ENCODE data around the gene MICALL1. TPM values are rescaled to one million over a fixed set of nuclear protein-coding genes. Genes with fewer than 3 reads are reported as not detected.

Gene MICALL1
- total and polyA plus RNA-seq, 2 of the 13 experiments (the other 11 are each of a cell fraction or from before 2014, with no cell fraction given), result 7.6 to 10.6 TPM

DNA sequence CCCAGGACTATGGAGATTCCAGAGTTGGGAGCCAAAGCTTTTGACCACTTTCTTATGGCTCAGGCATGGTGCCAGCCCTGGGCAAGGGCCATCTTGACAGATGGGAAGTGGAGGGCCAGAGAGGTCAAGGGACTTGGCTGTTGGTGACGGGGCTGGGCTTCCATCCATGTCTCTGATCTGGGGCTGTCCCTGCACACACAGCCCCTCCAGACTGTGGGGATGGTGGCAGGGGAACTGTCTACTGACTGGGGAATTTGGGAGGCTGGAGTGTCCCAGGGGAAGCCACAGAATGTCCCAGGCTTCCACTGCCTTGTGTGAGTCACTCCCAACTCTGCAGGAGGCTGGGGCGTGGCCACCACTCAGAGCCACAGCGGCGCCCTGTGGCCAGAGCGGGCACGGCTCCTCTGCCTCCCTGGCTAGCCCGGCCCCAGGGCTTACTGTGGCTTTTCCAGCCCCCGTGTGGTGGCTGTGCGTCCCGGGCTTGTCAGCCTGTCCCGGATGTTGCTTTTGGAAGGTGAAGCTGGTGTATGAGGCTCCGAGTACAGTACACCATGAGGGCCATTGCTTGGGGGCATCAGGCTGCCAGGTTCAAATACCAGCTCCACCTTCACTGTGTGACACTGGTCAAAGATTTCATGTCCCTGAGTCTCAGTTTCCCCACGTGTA, 27.7 kb downstream of the MICALL1 start (continued):
- TF ChIP-seq, protein P1, sequence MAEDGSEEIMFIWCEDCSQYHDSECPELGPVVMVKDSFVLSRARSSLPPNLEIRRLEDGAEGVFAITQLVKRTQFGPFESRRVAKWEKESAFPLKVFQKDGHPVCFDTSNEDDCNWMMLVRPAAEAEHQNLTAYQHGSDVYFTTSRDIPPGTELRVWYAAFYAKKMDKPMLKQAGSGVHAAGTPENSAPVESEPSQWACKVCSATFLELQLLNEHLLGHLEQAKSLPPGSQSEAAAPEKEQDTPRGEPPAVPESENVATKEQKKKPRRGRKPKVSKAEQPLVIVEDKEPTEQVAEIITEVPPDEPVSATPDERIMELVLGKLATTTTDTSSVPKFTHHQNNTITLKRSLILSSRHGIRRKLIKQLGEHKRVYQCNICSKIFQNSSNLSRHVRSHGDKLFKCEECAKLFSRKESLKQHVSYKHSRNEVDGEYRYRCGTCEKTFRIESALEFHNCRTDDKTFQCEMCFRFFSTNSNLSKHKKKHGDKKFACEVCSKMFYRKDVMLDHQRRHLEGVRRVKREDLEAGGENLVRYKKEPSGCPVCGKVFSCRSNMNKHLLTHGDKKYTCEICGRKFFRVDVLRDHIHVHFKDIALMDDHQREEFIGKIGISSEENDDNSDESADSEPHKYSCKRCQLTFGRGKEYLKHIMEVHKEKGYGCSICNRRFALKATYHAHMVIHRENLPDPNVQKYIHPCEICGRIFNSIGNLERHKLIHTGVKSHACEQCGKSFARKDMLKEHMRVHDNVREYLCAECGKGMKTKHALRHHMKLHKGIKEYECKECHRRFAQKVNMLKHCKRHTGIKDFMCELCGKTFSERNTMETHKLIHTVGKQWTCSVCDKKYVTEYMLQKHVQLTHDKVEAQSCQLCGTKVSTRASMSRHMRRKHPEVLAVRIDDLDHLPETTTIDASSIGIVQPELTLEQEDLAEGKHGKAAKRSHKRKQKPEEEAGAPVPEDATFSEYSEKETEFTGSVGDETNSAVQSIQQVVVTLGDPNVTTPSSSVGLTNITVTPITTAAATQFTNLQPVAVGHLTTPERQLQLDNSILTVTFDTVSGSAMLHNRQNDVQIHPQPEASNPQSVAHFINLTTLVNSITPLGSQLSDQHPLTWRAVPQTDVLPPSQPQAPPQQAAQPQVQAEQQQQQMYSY (CRISPR knock-in tag; IDR thresholded peaks at IDR 0.05), result no peak
- TF ChIP-seq NFYC (CRISPR knock-in tag; IDR thresholded peaks at IDR 0.05) (peak; percentile 31; the same call in 1 of the 2 replicates), GATA4 (IDR thresholded peaks at IDR 0.05; ENCODE audit: borderline replicate concordance, low read depth) (no peak), BCL6 (CRISPR knock-in tag; IDR thresholded peaks at IDR 0.05) (peak; percentile 57; the same call in 1 of the 2 replicates), ZNF446 (CRISPR knock-in tag; IDR thresholded peaks at IDR 0.05) (no peak), ZNF441 (CRISPR knock-in tag; IDR thresholded peaks at IDR 0.05; ENCODE audit: borderline replicate concordance) (no peak), RXRB (CRISPR knock-in tag; IDR thresholded peaks at IDR 0.05; ENCODE audit: borderline replicate concordance) (peak; percentile 50; the same call in 1 of the 2 replicates), RFXANK (CRISPR knock-in tag; IDR thresholded peaks at IDR 0.05) (no peak), RARG (CRISPR knock-in tag; IDR thresholded peaks at IDR 0.05; ENCODE audit: low read depth) (no peak), ZNF619 (CRISPR knock-in tag; IDR thresholded peaks at IDR 0.05) (peak; percentile 85; the same call in 1 of the 2 replicates)
- TF ChIP-seq, protein P2, sequence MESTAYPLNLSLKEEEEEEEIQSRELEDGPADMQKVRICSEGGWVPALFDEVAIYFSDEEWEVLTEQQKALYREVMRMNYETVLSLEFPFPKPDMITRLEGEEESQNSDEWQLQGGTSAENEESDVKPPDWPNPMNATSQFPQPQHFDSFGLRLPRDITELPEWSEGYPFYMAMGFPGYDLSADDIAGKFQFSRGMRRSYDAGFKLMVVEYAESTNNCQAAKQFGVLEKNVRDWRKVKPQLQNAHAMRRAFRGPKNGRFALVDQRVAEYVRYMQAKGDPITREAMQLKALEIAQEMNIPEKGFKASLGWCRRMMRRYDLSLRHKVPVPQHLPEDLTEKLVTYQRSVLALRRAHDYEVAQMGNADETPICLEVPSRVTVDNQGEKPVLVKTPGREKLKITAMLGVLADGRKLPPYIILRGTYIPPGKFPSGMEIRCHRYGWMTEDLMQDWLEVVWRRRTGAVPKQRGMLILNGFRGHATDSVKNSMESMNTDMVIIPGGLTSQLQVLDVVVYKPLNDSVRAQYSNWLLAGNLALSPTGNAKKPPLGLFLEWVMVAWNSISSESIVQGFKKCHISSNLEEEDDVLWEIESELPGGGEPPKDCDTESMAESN (CRISPR knock-in tag; conservative IDR thresholded peaks at IDR 0.05), result peak; percentile 71; the same call in 1 of the 2 replicates
- TF ChIP-seq, protein P3, sequence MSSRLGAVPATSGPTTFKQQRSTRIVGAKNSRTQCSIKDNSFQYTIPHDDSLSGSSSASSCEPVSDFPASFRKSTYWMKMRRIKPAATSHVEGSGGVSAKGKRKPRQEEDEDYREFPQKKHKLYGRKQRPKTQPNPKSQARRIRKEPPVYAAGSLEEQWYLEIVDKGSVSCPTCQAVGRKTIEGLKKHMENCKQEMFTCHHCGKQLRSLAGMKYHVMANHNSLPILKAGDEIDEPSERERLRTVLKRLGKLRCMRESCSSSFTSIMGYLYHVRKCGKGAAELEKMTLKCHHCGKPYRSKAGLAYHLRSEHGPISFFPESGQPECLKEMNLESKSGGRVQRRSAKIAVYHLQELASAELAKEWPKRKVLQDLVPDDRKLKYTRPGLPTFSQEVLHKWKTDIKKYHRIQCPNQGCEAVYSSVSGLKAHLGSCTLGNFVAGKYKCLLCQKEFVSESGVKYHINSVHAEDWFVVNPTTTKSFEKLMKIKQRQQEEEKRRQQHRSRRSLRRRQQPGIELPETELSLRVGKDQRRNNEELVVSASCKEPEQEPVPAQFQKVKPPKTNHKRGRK (CRISPR knock-in tag; IDR thresholded peaks at IDR 0.05), result no peak
- TF ChIP-seq, protein P4, sequence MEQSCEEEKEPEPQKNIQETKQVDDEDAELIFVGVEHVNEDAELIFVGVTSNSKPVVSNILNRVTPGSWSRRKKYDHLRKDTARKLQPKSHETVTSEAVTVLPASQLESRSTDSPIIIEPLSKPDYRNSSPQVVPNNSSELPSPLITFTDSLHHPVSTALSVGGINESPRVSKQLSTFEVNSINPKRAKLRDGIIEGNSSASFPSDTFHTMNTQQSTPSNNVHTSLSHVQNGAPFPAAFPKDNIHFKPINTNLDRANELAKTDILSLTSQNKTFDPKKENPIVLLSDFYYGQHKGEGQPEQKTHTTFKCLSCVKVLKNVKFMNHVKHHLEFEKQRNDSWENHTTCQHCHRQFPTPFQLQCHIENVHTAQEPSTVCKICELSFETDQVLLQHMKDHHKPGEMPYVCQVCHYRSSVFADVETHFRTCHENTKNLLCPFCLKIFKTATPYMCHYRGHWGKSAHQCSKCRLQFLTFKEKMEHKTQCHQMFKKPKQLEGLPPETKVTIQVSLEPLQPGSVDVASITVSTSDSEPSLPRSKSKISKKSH (CRISPR knock-in tag; IDR thresholded peaks at IDR 0.05; ENCODE audit: borderline replicate concordance), result no peak; the same call in 1 of the 2 replicates
- TF ChIP-seq, protein P5, sequence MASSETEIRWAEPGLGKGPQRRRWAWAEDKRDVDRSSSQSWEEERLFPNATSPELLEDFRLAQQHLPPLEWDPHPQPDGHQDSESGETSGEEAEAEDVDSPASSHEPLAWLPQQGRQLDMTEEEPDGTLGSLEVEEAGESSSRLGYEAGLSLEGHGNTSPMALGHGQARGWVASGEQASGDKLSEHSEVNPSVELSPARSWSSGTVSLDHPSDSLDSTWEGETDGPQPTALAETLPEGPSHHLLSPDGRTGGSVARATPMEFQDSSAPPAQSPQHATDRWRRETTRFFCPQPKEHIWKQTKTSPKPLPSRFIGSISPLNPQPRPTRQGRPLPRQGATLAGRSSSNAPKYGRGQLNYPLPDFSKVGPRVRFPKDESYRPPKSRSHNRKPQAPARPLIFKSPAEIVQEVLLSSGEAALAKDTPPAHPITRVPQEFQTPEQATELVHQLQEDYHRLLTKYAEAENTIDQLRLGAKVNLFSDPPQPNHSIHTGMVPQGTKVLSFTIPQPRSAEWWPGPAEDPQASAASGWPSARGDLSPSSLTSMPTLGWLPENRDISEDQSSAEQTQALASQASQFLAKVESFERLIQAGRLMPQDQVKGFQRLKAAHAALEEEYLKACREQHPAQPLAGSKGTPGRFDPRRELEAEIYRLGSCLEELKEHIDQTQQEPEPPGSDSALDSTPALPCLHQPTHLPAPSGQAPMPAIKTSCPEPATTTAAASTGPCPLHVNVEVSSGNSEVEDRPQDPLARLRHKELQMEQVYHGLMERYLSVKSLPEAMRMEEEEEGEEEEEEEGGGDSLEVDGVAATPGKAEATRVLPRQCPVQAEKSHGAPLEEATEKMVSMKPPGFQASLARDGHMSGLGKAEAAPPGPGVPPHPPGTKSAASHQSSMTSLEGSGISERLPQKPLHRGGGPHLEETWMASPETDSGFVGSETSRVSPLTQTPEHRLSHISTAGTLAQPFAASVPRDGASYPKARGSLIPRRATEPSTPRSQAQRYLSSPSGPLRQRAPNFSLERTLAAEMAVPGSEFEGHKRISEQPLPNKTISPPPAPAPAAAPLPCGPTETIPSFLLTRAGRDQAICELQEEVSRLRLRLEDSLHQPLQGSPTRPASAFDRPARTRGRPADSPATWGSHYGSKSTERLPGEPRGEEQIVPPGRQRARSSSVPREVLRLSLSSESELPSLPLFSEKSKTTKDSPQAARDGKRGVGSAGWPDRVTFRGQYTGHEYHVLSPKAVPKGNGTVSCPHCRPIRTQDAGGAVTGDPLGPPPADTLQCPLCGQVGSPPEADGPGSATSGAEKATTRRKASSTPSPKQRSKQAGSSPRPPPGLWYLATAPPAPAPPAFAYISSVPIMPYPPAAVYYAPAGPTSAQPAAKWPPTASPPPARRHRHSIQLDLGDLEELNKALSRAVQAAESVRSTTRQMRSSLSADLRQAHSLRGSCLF (CRISPR knock-in tag; IDR thresholded peaks at IDR 0.05; ENCODE audit: borderline replicate concordance), result no peak
